Renal pelvis (tissue), 12 donors: ENCODE data around the gene NR5A2. TPM values are rescaled to one million over a fixed set of nuclear protein-coding genes. Genes with fewer than 3 reads are reported as not detected.

ENCODE experiments used
- DNase-seq: peaks from one replicate; pipeline ENCODE4 v3.0.0-alpha.2; 2013
- long read RNA-seq, 16 experiments: transcript quantifications; one replicate each; lab custom pipeline, GENCODE V29; 2026
- polyA plus RNA-seq, 3 donors: library from polyadenylated mRNA; unstranded; fragments of 120-200 nt; gene quantifications; one replicate each; pipeline ENCODE4 v1.2.1, GENCODE V29; 2013; ENCODE audit not compliant: insufficient read length in 3 of 3

NR5A2 gene
- 1 to 10 TPM; 1.8 to 2.4 (median 2.1) TPM for polyA plus RNA-seq
- long read RNA-seq, donor 1 = 0 reads
- long read RNA-seq, donor 2 = 0 reads
- long read RNA-seq, donor 3 = 0 reads
- long read RNA-seq, donor 4 = 0 reads
- long read RNA-seq, donor 5 = 0 reads
- long read RNA-seq, donor 6 = 0 reads
- long read RNA-seq, donor 7 = 0 reads
- long read RNA-seq, donor 8 = 0 reads
- long read RNA-seq, donor 9 = 0 reads
- long read RNA-seq, donor 10 = 0 reads
- long read RNA-seq, donor 11 = 0 reads
- long read RNA-seq, donor 12 = 0 reads
- long read RNA-seq, donor 13 = 0 reads
- long read RNA-seq, donor 14 = 0 reads
- long read RNA-seq, donor 15, partial matches to known transcripts = 13 of 13 reads
- long read RNA-seq, donor 15, other reads (novel, unspliced or antisense) = 0 of 13 reads
- long read RNA-seq, donor 16 = 0 reads

GRCh38 chr1:200027264-200027823 lies at the start of gene NR5A2:
TSS of gene NR5A2 (plus strand) at chr1:200027710. CDS start at chr1:200027848, 138 bp downstream.
- DNase-seq = no peak

GRCh38 chr1:199978408-199978940 lies 49.0 kb upstream of the NR5A2 start:
- no peak for DNase-seq

- no peak for DNase-seq
These were observed 48.4 kb upstream of the NR5A2 start for GRCh38 chr1:199979071-199979470.

- DNase-seq = no peak
These were observed 45.9 kb upstream of the NR5A2 start for GRCh38 chr1:199981584-199981983.

GRCh38 chr1:199982606-199983005 lies 44.9 kb upstream of the NR5A2 start:
- no peak for DNase-seq

GRCh38 chr1:199983531-199983930 lies 44.0 kb upstream of the NR5A2 start:
- DNase-seq = no peak

GRCh38 chr1:199995096-199995685 lies 32.3 kb upstream of the NR5A2 start:
- DNase-seq = peak; percentile 3

- no peak for DNase-seq
These were observed 22.3 kb upstream of the NR5A2 start for GRCh38 chr1:200005165-200005564.

GRCh38 chr1:200006711-200007110 lies 20.8 kb upstream of the NR5A2 start:
- DNase-seq = no peak

GRCh38 chr1:200015811-200016210 lies 11.7 kb upstream of the NR5A2 start:
- DNase-seq = no peak

GRCh38 chr1:200021577-200022238 lies 5.8 kb upstream of the NR5A2 start:
- DNase-seq = no peak

- DNase-seq = no peak
These were observed 5.2 kb upstream of the NR5A2 start for GRCh38 chr1:200022239-200022804.

GRCh38 chr1:200028586-200029034 lies 1.1 kb downstream of the NR5A2 start:
- DNase-seq = no peak

- DNase-seq = no peak
These were observed 1.7 kb downstream of the NR5A2 start for GRCh38 chr1:200029035-200029821.

- DNase-seq = no peak
These were observed 2.3 kb downstream of the NR5A2 start for GRCh38 chr1:200029822-200030152.

- DNase-seq = no peak
These were observed 3.3 kb downstream of the NR5A2 start for GRCh38 chr1:200030791-200031190.

- no peak for DNase-seq
These were observed 6.2 kb downstream of the NR5A2 start for GRCh38 chr1:200033511-200034261.

- no peak for DNase-seq
These were observed 6.7 kb downstream of the NR5A2 start for GRCh38 chr1:200034262-200034557.

- DNase-seq = no peak
These were observed 7.4 kb downstream of the NR5A2 start for GRCh38 chr1:200034761-200035396.

- DNase-seq = no peak
These were observed 8.0 kb downstream of the NR5A2 start for GRCh38 chr1:200035397-200035955.
